M059J (cell line): ENCODE data around the gene RBM27. TPM values are rescaled to one million over a fixed set of nuclear protein-coding genes. Genes with fewer than 3 reads are reported as not detected.

ENCODE experiments used
- total RNA-seq: library from RNA; depleted of rRNA; stranded (reverse); fragments of >200 nt; shearing (Covaris generic); gene quantifications from 2 replicates; pipeline ENCODE4 v1.2.3, GENCODE V29; 2014; rRNA removed

The RBM27 gene
- total RNA-seq, 1 experiment from 2014 or later: 18.7 TPM

Other genes with a start within 250 kb of the RBM27 start
- gene PLAC8L1, start 98.0 kb upstream of the RBM27 start, total RNA-seq: not detected in 2 replicates
- gene LARS1, start 21.0 kb upstream of the RBM27 start, total RNA-seq: 46.0 and 60.6 TPM in 2 replicates
- gene POU4F3, start 135.2 kb downstream of the RBM27 start, total RNA-seq: 0.10 and 0.17 TPM in 2 replicates
- gene TCERG1, start 243.7 kb downstream of the RBM27 start, total RNA-seq: 35.4 and 43.4 TPM in 2 replicates